ENCODE measurements around the gene SOCS7. TPM values are rescaled to one million over a fixed set of nuclear protein-coding genes. Genes with fewer than 3 reads are reported as not detected.

The SOCS7 gene
- total and polyA plus RNA-seq, 10 of the 15 experiments (the other 5 are each of a cell fraction or from before 2014, with no cell fraction given), result 0.68 to 12.8 (median 7.3) TPM

- ChIA-PET CTCF (interaction anchor here (0.9 to 7.5 kb wide), 3 partner anchors 14 to 52 kb away, joined by 3 to 50 read pairs (median 10); no protein-coding TSS in a partner anchor), RAD21 (ENCODE audit: unreplicated experiment) (no interaction called here), POLR2A (no interaction called here), SMC1A (ENCODE audit: uncharacterized antibody, unreplicated experiment) (interaction anchor here (1.0 to 2.8 kb wide), 2 partner anchors 13 to 18 kb away, joined by 3 to 9 read pairs; no protein-coding TSS in a partner anchor)
- H2AFZ ChIP-seq (ENCODE audit: control insufficient read depth, low read depth, low read length), result no peak overlapping the region
- H3K27ac ChIP-seq (ENCODE audit: control insufficient read depth, insufficient read depth), result no peak overlapping the region
- no peaks in the 10 kb centered on the region for H3K4me1 ChIP-seq (ENCODE audit: control insufficient read depth, insufficient read depth, low read length)
- H3K79me2 ChIP-seq (ENCODE audit: control insufficient read depth, insufficient read depth, low read length), result no peaks in the 10 kb centered on the region
- H3K9ac ChIP-seq (ENCODE audit: control insufficient read depth, insufficient read depth, low read length), result no peak overlapping the region
- ATAC-seq, result no peak
- intact Hi-C loops (cut with micrococcal nuclease; ENCODE audit: unreplicated experiment), result no loop called here
- no peak overlapping the region for H3K4me2 ChIP-seq (ENCODE audit: control insufficient read depth, insufficient read depth)
- peaks cover 0 to 5% of the 10 kb centered on the region in 2 experiments; a peak in 3 of 4 replicates for H3K36me3 ChIP-seq (ENCODE audit: control insufficient read depth in 2 of 2, insufficient read depth in 2 of 2, low read length in 1 of 2)
- no TSS peak for BruUV-seq (replicated peaks)
- 100% methylated on average over 5 of the region's 5 CpGs for WGBS (ENCODE audit: insufficient coverage, insufficient replicate concordance, low lambda C conversion rate, missing lambda C conversion rate)
- TF ChIP-seq ZBTB33 (IDR thresholded peaks at IDR 0.05) (no peak), CHD1 (IDR thresholded peaks at IDR 0.05; ENCODE audit: low read depth, low read length) (no peak), ESRRA (IDR thresholded peaks at IDR 0.05; ENCODE audit: low read length) (no peak), SUZ12 (IDR thresholded peaks at IDR 0.05; ENCODE audit: unreplicated experiment) (no peak), ATF7 (IDR thresholded peaks at IDR 0.05; ENCODE audit: low read depth) (no peak), YY1 (IDR thresholded peaks at IDR 0.05; ENCODE audit: low read depth, low read length) (no peak), ATF2 (IDR thresholded peaks at IDR 0.05; ENCODE audit: low read length) (no peak), NFXL1 (IDR thresholded peaks at IDR 0.05; ENCODE audit: borderline replicate concordance) (no peak), RUNX3 (IDR thresholded peaks at IDR 0.05; ENCODE audit: low read length) (no peak), KLF5 (IDR thresholded peaks at IDR 0.05; ENCODE audit: partially characterized antibody) (no peak), BMI1 (IDR thresholded peaks at IDR 0.05; ENCODE audit: borderline replicate concordance) (no peak), REST (IDR thresholded peaks at IDR 0.05; ENCODE audit: low read depth, low read length) (no peak), SMAD5 (IDR thresholded peaks at IDR 0.05; ENCODE audit: low read depth) (no peak)
- no peak for FAIRE-seq
- no peak for DNase-seq (ENCODE audit: low read depth, low spot score)
- in situ Hi-C loops (cut with MboI), result no loop called here
- no peaks in the 10 kb centered on the region for H3K9me3 ChIP-seq (replicated peaks; ENCODE audit: control insufficient read depth, insufficient read depth, low read length)
- H4K20me1 ChIP-seq (ENCODE audit: control insufficient read depth, insufficient read depth), result no peaks in the 10 kb centered on the region
- no peaks in the 10 kb centered on the region for H3K27me3 ChIP-seq (replicated peaks in 1 of 2; ENCODE audit: control insufficient read depth in 2 of 2, insufficient read depth in 2 of 2, low read length in 1 of 2)
- H3K4me3 ChIP-seq, result no peak overlapping the region
These were observed 11.4 kb downstream of the SOCS7 start for GRCh38 chr17:38363016-38363415.

All from GM12878 (cell line).